Lower lobe of right lung (tissue), 2 donors: ENCODE data around the gene TM4SF5. TPM values are rescaled to one million over a fixed set of nuclear protein-coding genes. Genes with fewer than 3 reads are reported as not detected.
A peak's percentile ranks its signal among the peaks of the same experiment; 100 is the strongest.

Experiments
- ATAC-seq, 2 donors: fragments of 200-7000 bp; cut with Tn5 transposase; one replicate each; pipeline ENCODE4 v1.9.1; 2020 to 2022; ENCODE audit warnings: mild to moderate bottlenecking in 2 of 2, moderate library complexity in 2 of 2
- DNase-seq: peaks from one replicate; pipeline ENCODE4 v3.0.0-alpha.2; 2020
- H3K27ac ChIP-seq: fragments of 200-600 bp; one replicate; pipeline ENCODE4 v1.8.0; 2022
- H3K27me3 ChIP-seq: fragments of 200-600 bp; one replicate; pipeline ENCODE4 v1.8.0; 2022; ENCODE audit warnings: low read depth
- H3K36me3 ChIP-seq: fragments of 200-600 bp; one replicate; pipeline ENCODE4 v1.8.0; 2022; ENCODE audit warnings: mild to moderate bottlenecking
- H3K4me1 ChIP-seq: fragments of 200-600 bp; one replicate; pipeline ENCODE4 v1.8.0; 2022
- H3K4me3 ChIP-seq: fragments of 200-600 bp; one replicate; pipeline ENCODE4 v1.8.0; 2022; ENCODE audit warnings: mild to moderate bottlenecking
- H3K9me3 ChIP-seq: fragments of 200-600 bp; one replicate; pipeline ENCODE4 v1.8.0; 2022
- intact Hi-C: fragments of 100-400 bp; cut with DNase I; formaldehyde crosslinking; loops from one replicate; pipeline ENCODE4 v1.11.0; 2022
- total RNA-seq: library from RNA; stranded (reverse); fragmentation: NEBNext Ultra II Directional; extraction: Animal tissue kit (Norgen Biotek cat#: 25700); gene quantifications from one replicate; pipeline ENCODE4 v1.2.1, GENCODE V29; 2021
- TF ChIP-seq, protein P1 (sequence below): fragments of 200-600 bp; IDR thresholded peaks from one replicate; pipeline ENCODE4 v1.8.0; 2022; ENCODE audit warnings: antibody characterized with exemption, mild to moderate bottlenecking
- donor health status: DM: no; HTN: yes; CAD: no; lungs with severe emphysema.

The TM4SF5 gene
- total RNA-seq, 1 donor from 2014 or later: not detected

DNA sequence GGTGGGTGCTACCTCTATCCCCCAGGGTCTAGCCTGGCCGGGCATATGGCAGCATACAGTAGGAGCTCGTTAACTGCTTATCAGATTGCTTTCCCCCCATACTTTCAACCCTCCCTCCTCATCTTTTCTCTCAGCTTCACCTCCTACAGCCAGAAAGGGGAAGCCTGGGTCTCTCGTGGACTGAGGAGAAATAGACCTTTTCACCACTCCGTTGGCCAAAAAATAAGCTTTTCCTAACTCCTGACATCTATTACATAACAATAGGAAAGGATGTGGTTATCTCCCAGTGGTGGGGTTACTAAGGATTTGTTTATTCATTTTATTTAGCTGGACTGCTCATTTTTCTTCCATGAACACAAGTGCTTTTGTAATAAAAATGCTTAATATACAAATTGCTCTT is 23.0 kb upstream of the TM4SF5 start:
- peaks cover 7% of the 10 kb centered on the region for H3K27me3 ChIP-seq
- intact Hi-C loops: no loop called here
- no peaks in the 10 kb centered on the region for H3K36me3 ChIP-seq

DNA sequence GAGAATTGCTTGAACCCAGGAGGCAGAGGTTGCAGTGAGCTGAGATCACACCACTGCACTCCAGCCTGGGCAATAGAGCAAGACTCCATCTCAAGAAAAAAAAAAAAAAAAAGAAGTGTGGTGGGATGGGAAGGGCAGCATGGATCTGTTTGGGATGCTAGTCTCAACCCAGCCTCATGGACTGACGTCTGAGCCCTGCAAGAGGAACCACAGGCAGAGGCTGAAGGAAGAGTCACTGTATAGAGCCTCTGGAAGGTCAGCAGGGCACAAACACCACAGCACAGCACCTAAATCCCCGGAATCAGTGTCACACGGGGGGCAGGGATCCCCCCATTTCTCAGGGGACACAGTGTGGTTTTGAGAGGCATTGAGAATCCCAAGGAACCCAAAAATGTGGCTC is 21.1 kb upstream of the TM4SF5 start:
- no peaks in the 10 kb centered on the region for H3K27me3 ChIP-seq
- H3K27ac ChIP-seq: no peak overlapping the region
- ATAC-seq (peak; percentile 44 to 72), DNase-seq (peak; percentile 41)
- no peaks in the 10 kb centered on the region for H3K36me3 ChIP-seq
- H3K4me1 ChIP-seq: peaks cover 6% of the 10 kb centered on the region
- TF ChIP-seq, protein P1, sequence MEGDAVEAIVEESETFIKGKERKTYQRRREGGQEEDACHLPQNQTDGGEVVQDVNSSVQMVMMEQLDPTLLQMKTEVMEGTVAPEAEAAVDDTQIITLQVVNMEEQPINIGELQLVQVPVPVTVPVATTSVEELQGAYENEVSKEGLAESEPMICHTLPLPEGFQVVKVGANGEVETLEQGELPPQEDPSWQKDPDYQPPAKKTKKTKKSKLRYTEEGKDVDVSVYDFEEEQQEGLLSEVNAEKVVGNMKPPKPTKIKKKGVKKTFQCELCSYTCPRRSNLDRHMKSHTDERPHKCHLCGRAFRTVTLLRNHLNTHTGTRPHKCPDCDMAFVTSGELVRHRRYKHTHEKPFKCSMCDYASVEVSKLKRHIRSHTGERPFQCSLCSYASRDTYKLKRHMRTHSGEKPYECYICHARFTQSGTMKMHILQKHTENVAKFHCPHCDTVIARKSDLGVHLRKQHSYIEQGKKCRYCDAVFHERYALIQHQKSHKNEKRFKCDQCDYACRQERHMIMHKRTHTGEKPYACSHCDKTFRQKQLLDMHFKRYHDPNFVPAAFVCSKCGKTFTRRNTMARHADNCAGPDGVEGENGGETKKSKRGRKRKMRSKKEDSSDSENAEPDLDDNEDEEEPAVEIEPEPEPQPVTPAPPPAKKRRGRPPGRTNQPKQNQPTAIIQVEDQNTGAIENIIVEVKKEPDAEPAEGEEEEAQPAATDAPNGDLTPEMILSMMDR: no peak
- no peaks in the 10 kb centered on the region for H3K9me3 ChIP-seq
- intact Hi-C loops: no loop called here
- no peak overlapping the region for H3K4me3 ChIP-seq

More for the DNA sequence above, 23.0 kb upstream of the TM4SF5 start:
- DNase-seq (peak; percentile 15), ATAC-seq (peak; percentile 21 to 39)
- TF ChIP-seq, protein P1: no peak
- Histone ChIP-seq H3K27ac (no peak overlapping the region), H3K4me1 (peaks cover 6% of the 10 kb centered on the region), H3K4me3 (no peak overlapping the region), H3K9me3 (no peaks in the 10 kb centered on the region)

DNA sequence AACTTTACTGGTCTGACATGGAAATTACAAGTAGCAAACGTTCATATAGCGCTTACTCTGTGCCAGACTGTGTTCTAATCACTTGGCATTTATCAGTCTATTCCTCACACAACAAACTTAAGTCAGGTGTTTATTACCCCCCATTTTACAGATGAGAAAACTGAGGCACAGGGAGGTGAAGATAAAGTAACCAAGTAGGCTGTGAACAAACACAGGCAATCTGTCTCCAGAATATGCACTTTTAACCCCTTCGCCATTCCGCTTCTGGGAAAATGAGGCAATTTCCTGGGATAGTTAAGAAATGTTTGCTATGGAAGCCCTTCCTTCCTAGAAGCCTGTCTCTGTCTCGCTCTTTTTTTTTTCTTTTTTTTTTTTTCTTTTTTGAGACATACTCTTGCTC is 19.8 kb upstream of the TM4SF5 start:
- intact Hi-C loops: no loop called here
- Histone ChIP-seq H3K27ac (no peak overlapping the region), H3K36me3 (no peaks in the 10 kb centered on the region), H3K9me3 (no peaks in the 10 kb centered on the region), H3K4me1 (peaks cover 6% of the 10 kb centered on the region), H3K4me3 (no peak overlapping the region), H3K27me3 (no peaks in the 10 kb centered on the region)
- peak in 1 of 2 donors; percentile 27 for ATAC-seq
- DNase-seq: no peak
- TF ChIP-seq, protein P1: no peak

DNA sequence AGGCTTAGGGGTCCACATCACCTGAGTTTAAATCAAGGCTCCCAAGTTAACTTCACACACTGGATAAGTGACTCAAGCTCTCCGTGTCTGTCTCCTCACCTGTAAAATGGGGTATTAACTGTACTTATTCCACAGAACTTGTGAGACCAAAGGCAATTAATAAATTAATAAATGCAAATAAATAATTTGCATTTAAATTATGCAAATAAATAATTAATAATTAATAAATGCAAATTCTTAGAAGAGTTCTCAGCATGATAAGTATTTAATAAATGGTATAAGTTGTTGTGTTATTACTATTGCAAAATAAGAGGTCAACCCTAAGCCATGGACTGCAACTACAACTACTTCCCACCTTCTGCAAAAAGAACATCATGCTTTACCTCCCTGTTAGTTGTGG is 18.3 kb upstream of the TM4SF5 start:
- no peaks in the 10 kb centered on the region for H3K27me3 ChIP-seq
- no peak for ATAC-seq
- no peaks in the 10 kb centered on the region for H3K36me3 ChIP-seq
- H3K4me1 ChIP-seq: peaks cover 3% of the 10 kb centered on the region
- no peaks in the 10 kb centered on the region for H3K9me3 ChIP-seq
- no peak overlapping the region for H3K27ac ChIP-seq
- no peak overlapping the region for H3K4me3 ChIP-seq
- intact Hi-C loops: no loop called here
- no peak for DNase-seq
- TF ChIP-seq, protein P1: no peak

DNA sequence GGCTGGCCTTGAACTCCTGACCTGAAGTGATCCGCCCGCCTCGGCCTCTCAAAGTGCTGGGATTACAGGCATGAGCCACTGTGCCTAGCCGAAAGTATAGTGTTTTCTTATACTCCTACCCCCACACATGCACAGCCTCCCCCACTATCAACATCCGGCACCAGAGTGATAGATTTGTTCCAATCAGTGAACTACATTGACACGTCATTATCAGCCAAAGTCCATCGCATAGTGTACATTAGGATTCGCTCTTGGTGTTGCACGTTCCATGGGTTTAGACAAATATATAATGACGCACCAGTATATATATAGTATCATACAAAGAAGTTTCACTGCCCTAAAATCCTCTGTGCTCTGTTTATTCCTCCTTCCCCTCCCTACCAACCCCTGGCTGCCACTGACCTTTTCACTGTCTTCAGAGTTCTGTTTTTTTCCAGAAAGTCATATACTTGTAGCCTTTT is 11.9 kb upstream of the TM4SF5 start:
- DNase-seq (no peak), ATAC-seq (peak; percentile 58 to 86)
- H3K9me3 ChIP-seq: no peaks in the 10 kb centered on the region
- no peaks in the 10 kb centered on the region for H3K27me3 ChIP-seq
- H3K36me3 ChIP-seq: no peaks in the 10 kb centered on the region
- H3K27ac ChIP-seq: no peak overlapping the region
- peaks cover 8% of the 10 kb centered on the region for H3K4me1 ChIP-seq
- H3K4me3 ChIP-seq: no peak overlapping the region
- TF ChIP-seq, protein P1: no peak
- intact Hi-C loops: no loop called here

DNA sequence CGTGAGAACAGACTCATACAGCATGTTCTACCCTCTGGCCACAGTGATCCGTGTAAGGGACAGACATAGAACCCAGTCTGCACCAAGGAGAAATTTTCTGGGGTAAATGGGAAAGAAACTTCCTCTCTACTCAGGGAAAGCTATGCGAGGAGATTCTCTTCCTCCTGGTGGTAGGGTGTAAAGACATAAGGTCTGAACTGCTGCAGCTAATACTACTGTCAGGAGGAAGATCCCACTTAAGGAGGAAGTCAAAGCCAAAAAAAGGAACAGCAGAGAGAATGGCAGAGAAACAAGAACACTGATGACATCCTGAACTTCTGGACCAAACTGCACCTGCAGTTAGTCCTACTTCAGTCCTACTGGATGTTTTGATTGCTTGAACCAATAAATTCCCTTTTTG is 7.1 kb upstream of the TM4SF5 start:
- Histone ChIP-seq H3K9me3 (no peaks in the 10 kb centered on the region), H3K4me3 (no peak overlapping the region), H3K27ac (peak overlapping the region; percentile 46), H3K27me3 (no peaks in the 10 kb centered on the region), H3K4me1 (peaks cover 8% of the 10 kb centered on the region), H3K36me3 (no peaks in the 10 kb centered on the region)
- TF ChIP-seq, protein P1: no peak
- DNase-seq: no peak
- ATAC-seq: peak; percentile 65 to 76
- intact Hi-C loops: no loop called here
